ENCODE data around the gene DLG5. TPM values are rescaled to one million over a fixed set of nuclear protein-coding genes. Genes with fewer than 3 reads are reported as not detected.

The DLG5 gene
- total and polyA plus RNA-seq, 10 of the 15 experiments (the other 5 are each of a cell fraction or from before 2014, with no cell fraction given), result 0.18 to 6.6 (median 2.7) TPM

- peak; percentile 67 for TF ChIP-seq PBX3 (IDR thresholded peaks at IDR 0.05; ENCODE audit: insufficient replicate concordance, low read depth, low read length)
- TF ChIP-seq MYB (IDR thresholded peaks at IDR 0.05; ENCODE audit: borderline replicate concordance, low read depth, low read length), result no peak
- TF ChIP-seq MTA2 (IDR thresholded peaks at IDR 0.05; ENCODE audit: low read depth), result no peak
Observed at GRCh38 chr10:77877441-77878344, 48.9 kb downstream of the DLG5 start (continued).

- no TSS peak for BruUV-seq (replicated peaks)
- Histone ChIP-seq H3K4me3 (no peak overlapping the region), H3K4me2 (ENCODE audit: control insufficient read depth, insufficient read depth) (no peak overlapping the region), H3K79me2 (ENCODE audit: control insufficient read depth, insufficient read depth, low read length) (no peaks in the 10 kb centered on the region; the same call in 1 of the 2 replicates), H3K4me1 (ENCODE audit: control insufficient read depth, insufficient read depth, low read length) (peaks cover 27% of the 10 kb centered on the region), H4K20me1 (ENCODE audit: control insufficient read depth, insufficient read depth) (no peaks in the 10 kb centered on the region), H3K9me3 (replicated peaks; ENCODE audit: control insufficient read depth, insufficient read depth, low read length) (no peaks in the 10 kb centered on the region), H3K27ac (ENCODE audit: control insufficient read depth, insufficient read depth) (no peak overlapping the region), H3K36me3 (ENCODE audit: control insufficient read depth in 2 of 2, insufficient read depth in 2 of 2, low read length in 1 of 2) (no peaks in the 10 kb centered on the region), H2AFZ (ENCODE audit: control insufficient read depth, low read depth, low read length) (no peak overlapping the region), H3K9ac (ENCODE audit: control insufficient read depth, insufficient read depth, low read length) (no peak overlapping the region), H3K27me3 (replicated peaks in 1 of 2; ENCODE audit: control insufficient read depth in 2 of 2, insufficient read depth in 2 of 2, low read length in 1 of 2) (no peaks in the 10 kb centered on the region)
- 75% methylated on average over 5 of the region's 5 CpGs for WGBS (ENCODE audit: insufficient coverage, insufficient replicate concordance, low lambda C conversion rate, missing lambda C conversion rate)
- no peak for ATAC-seq
- in situ Hi-C loops (cut with MboI) (no loop called here), intact Hi-C loops (cut with micrococcal nuclease; ENCODE audit: unreplicated experiment) (no loop called here)
- FAIRE-seq, result no peak
- no peak for TF ChIP-seq SMARCA5 (IDR thresholded peaks at IDR 0.05)
- TF ChIP-seq SPI1 (IDR thresholded peaks at IDR 0.05; ENCODE audit: borderline replicate concordance, insufficient read depth, low read depth, low read length), result no peak
- TF ChIP-seq ZNF687 (IDR thresholded peaks at IDR 0.05), result no peak
- TF ChIP-seq BMI1 (IDR thresholded peaks at IDR 0.05; ENCODE audit: borderline replicate concordance), result no peak
- TF ChIP-seq RBBP5 (conservative IDR thresholded peaks at IDR 0.05), result no peak
- no peak for TF ChIP-seq TCF3 (IDR thresholded peaks at IDR 0.05; ENCODE audit: borderline replicate concordance, insufficient read depth, low read depth, low read length)
- TF ChIP-seq RCOR1 (conservative IDR thresholded peaks at IDR 0.05; ENCODE audit: low read depth, low read length), result no peak
- no peak for TF ChIP-seq NFXL1 (IDR thresholded peaks at IDR 0.05; ENCODE audit: borderline replicate concordance)
- no peak for TF ChIP-seq KLF5 (IDR thresholded peaks at IDR 0.05; ENCODE audit: partially characterized antibody)
- TF ChIP-seq LARP7 (IDR thresholded peaks at IDR 0.05), result no peak
- no peak for TF ChIP-seq JUNB (IDR thresholded peaks at IDR 0.05)
- no peak for TF ChIP-seq FOXM1 (IDR thresholded peaks at IDR 0.05; ENCODE audit: low read depth, low read length)
- no peak for TF ChIP-seq JUND (IDR thresholded peaks at IDR 0.05; ENCODE audit: low read depth, low read length)
- ChIA-PET RAD21 (ENCODE audit: unreplicated experiment) (no interaction called here), CTCF (no interaction called here), POLR2A (no interaction called here), SMC1A (ENCODE audit: uncharacterized antibody, unreplicated experiment) (interaction anchor here (1.4 to 2.9 kb wide), 2 partner anchors 13 to 28 kb away, joined by 5 to 10 read pairs; no protein-coding TSS in a partner anchor)
- DNase-seq (ENCODE audit: low read depth, low spot score), result no peak
Observed at GRCh38 chr10:77875730-77876129, 50.8 kb downstream of the DLG5 start.
